ENCODE data around the gene SIK1. TPM values are rescaled to one million over a fixed set of nuclear protein-coding genes. Genes with fewer than 3 reads are reported as not detected.

The SIK1 gene
- total and polyA plus RNA-seq, 7 donors = under 0.01 to 33.8 (median 7.3) TPM; not detected in 1

DNA sequence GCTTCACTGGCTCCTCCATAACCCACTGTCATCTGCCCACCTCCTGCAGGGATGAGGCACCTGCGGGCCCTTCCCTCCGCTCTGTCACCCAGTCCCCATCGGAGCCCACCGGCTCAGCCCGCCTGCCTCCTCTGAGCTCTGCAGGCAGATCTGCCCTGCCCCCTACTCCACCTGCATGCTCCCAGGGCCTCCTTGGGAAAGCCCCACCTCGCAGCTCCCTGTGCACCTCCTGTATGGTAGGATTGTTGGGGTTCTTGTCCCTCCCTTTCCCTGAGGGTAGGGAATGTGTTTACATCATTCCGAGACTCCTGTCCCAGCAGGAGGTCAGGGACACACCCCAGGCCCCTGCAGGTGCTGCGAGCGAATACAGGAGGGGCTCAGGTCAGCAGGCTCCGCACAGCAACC, 50.5 kb downstream of the SIK1 start:
- H3K9me3 ChIP-seq = no peaks in the 10 kb centered on the region
- peak; percentile 56 for DNase-seq
- no peak overlapping the region for H3K4me3 ChIP-seq
- WGBS, 2 donors = 89 to 91% methylated on average over 10 of the region's 10 CpGs
- H3K27me3 ChIP-seq = no peaks in the 10 kb centered on the region
- TF ChIP-seq POLR2A (IDR thresholded peaks at IDR 0.05) (no peak), POLR2AphosphoS5 (IDR thresholded peaks at IDR 0.05) (no peak), EP300 (IDR thresholded peaks at IDR 0.05) (no peak)
- TF ChIP-seq, protein P1, sequence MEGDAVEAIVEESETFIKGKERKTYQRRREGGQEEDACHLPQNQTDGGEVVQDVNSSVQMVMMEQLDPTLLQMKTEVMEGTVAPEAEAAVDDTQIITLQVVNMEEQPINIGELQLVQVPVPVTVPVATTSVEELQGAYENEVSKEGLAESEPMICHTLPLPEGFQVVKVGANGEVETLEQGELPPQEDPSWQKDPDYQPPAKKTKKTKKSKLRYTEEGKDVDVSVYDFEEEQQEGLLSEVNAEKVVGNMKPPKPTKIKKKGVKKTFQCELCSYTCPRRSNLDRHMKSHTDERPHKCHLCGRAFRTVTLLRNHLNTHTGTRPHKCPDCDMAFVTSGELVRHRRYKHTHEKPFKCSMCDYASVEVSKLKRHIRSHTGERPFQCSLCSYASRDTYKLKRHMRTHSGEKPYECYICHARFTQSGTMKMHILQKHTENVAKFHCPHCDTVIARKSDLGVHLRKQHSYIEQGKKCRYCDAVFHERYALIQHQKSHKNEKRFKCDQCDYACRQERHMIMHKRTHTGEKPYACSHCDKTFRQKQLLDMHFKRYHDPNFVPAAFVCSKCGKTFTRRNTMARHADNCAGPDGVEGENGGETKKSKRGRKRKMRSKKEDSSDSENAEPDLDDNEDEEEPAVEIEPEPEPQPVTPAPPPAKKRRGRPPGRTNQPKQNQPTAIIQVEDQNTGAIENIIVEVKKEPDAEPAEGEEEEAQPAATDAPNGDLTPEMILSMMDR (IDR thresholded peaks at IDR 0.05) = no peak
- no peak overlapping the region for H3K27ac ChIP-seq
- no peaks in the 10 kb centered on the region for H3K36me3 ChIP-seq
- no peaks in the 10 kb centered on the region for H3K4me1 ChIP-seq
- intact Hi-C loops (cut with DNase I) = no loop called here

DNA sequence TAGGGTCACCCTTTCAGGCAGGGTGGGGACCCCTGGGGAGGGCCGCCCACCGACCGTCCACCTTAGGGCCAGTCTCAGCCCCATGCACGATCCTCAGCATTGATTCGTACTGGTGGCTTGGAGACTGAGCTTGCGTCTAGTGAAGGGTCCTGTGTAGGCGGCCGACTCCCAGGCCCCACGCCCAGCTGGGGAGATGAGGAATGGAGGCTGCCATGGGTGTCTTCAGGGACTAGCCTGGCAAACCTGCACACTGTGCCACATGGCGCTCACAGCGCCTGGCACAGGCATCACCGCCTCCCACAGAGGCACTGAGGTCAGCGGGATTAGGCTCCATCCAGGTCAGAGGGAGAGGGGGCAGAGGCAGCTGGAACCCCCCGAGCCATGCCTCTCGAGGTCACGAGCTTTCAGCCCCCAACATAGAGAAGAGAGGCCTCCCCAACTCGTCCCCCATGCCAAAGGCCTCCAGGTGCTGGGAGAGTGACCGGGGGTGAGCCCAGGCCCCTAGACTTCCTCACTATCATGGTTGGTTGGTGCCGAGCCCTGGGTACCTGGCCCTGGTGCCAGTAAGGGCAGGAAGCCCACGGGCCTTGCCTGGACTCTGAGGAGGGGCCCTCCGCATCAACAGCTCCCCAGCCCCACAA, 51.0 kb downstream of the SIK1 start:
- no peaks in the 10 kb centered on the region for H3K4me1 ChIP-seq
- H3K27me3 ChIP-seq = no peaks in the 10 kb centered on the region
- H3K36me3 ChIP-seq = no peaks in the 10 kb centered on the region
- intact Hi-C loops (cut with DNase I) = no loop called here
- H3K27ac ChIP-seq = no peak overlapping the region
- H3K9me3 ChIP-seq = no peaks in the 10 kb centered on the region
- WGBS, 2 donors = 89 to 92% methylated on average over 21 of the region's 21 CpGs
- H3K4me3 ChIP-seq = no peak overlapping the region
- TF ChIP-seq, protein P1 (IDR thresholded peaks at IDR 0.05) = no peak
- no peak for TF ChIP-seq POLR2A (IDR thresholded peaks at IDR 0.05)
- TF ChIP-seq POLR2AphosphoS5 (IDR thresholded peaks at IDR 0.05) = no peak
- TF ChIP-seq EP300 (IDR thresholded peaks at IDR 0.05) = no peak
- peak; percentile 46 for DNase-seq

DNA sequence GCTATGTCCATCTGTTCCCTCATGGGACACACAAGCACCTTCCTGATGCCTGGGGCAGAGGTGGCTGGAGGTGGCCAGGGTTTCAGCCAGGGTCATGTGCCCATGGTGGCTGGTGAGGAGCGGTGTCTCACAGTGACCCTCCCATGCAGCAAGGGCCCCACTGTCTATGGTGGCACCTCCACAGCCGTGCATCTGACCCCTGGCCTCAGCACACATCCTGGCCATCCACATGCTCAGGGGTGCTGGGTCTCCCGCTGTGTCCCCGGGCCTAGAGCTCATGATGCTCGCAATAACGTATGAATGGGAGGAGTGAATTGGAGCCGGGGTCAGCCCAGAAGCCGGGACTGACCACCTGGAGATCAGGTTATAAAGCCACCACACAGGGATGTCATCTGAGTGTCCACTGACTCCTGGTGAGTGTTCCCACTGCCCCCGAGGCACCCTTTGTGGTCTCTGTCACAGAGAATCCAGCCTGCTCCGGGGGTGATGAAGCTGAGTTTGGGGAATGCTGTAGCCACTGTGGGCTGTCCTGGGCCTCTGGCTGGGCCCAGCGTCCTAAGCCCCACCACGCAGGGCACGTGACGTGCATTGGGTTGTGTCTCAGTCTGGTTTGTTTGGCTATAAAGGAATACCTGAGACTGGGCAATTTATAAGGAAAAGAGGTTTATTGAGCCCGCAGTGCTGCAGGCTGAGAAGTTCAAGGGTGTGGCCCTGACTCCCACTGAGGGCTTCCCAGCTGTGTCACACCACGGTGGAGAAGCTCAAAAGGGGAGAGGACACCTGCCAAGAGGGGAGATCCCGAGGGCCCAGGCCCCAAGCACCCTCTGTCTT, 51.7 kb downstream of the SIK1 start:
- Histone ChIP-seq H3K27me3 (no peaks in the 10 kb centered on the region), H3K4me1 (no peaks in the 10 kb centered on the region), H3K9me3 (no peaks in the 10 kb centered on the region), H3K36me3 (no peaks in the 10 kb centered on the region), H3K27ac (no peak overlapping the region), H3K4me3 (no peak overlapping the region)
- 90 to 91% methylated on average over 17 of the region's 17 CpGs for WGBS, 2 donors
- TF ChIP-seq POLR2AphosphoS5 (IDR thresholded peaks at IDR 0.05) = no peak
- TF ChIP-seq, protein P1 (IDR thresholded peaks at IDR 0.05) = no peak
- no peak for TF ChIP-seq EP300 (IDR thresholded peaks at IDR 0.05)
- no peak for TF ChIP-seq POLR2A (IDR thresholded peaks at IDR 0.05)
- DNase-seq = peak; percentile 62
- intact Hi-C loops (cut with DNase I) = no loop called here

GRCh38 chr21:43374228-43374885, 52.6 kb downstream of the SIK1 start:
- 95% methylated on average over 16 of the region's 16 CpGs for WGBS, 2 donors
- Histone ChIP-seq H3K9me3 (no peaks in the 10 kb centered on the region), H3K4me3 (no peak overlapping the region), H3K27ac (no peak overlapping the region), H3K27me3 (no peaks in the 10 kb centered on the region), H3K36me3 (no peaks in the 10 kb centered on the region), H3K4me1 (no peaks in the 10 kb centered on the region)
- TF ChIP-seq, protein P1 (IDR thresholded peaks at IDR 0.05) = no peak
- TF ChIP-seq POLR2A (IDR thresholded peaks at IDR 0.05) (no peak), POLR2AphosphoS5 (IDR thresholded peaks at IDR 0.05) (no peak), EP300 (IDR thresholded peaks at IDR 0.05) (no peak)
- DNase-seq = peak; percentile 56
- intact Hi-C loops (cut with DNase I) = no loop called here
